HEK293 (cell line): ENCODE results near the gene IQCE.

ENCODE experiments used
- CTCF ChIA-PET: fragments of 350-600 bp; formaldehyde crosslinking; extraction: SDS; loops from one replicate; lab custom pipeline; 2021; ENCODE audit warnings: antibody characterized with exemption; lab: Yijun Ruan, JAX
- POLR2A ChIA-PET: fragments of 300-600 bp; formaldehyde crosslinking; extraction: SDS; loops from one replicate; lab custom pipeline; 2020; ENCODE audit warnings: antibody characterized with exemption, inconsistent platforms; lab: Yijun Ruan, JAX
- H3K27ac ChIP-seq: fragments of 200-500 bp; sonication (Bioruptor generic); 2 replicates; pipeline ENCODE4 v1.5.1; 2014; ENCODE audit warnings: low read depth, low read length, control low read depth, inconsistent platforms; ENCODE audit errors: extremely low read depth
- H3K36me3 ChIP-seq, 2 experiments: fragments of 200-500 bp in 1 of 2; sonication (Bioruptor generic) in 1 of 2; 1 replicate in 1 of 2; 2 replicates in 1 of 2; pipeline ENCODE4 v1.5.1; 2014 to 2017; ENCODE audit warnings: inconsistent platforms in 2 of 2, low read length in 2 of 2; ENCODE audit not compliant: control insufficient read depth in 2 of 2, insufficient read depth in 1 of 2
- H3K4me1 ChIP-seq: fragments of 200-500 bp; sonication (Bioruptor generic); 2 replicates; pipeline ENCODE4 v1.5.1; 2014; ENCODE audit warnings: mild to moderate bottlenecking, low read length, inconsistent platforms; ENCODE audit not compliant: control insufficient read depth, insufficient read depth
- H3K4me3 ChIP-seq: 2 replicates; pipeline ENCODE4 v1.5.1; 2011; ENCODE audit warnings: low read depth, mild to moderate bottlenecking, control low read depth, low read length, moderate library complexity
- H3K9me3 ChIP-seq: fragments of 200-500 bp; sonication (Bioruptor generic); 2 replicates; pipeline ENCODE4 v1.5.1; 2014; ENCODE audit warnings: low read depth, low read length, inconsistent platforms; ENCODE audit not compliant: control insufficient read depth, insufficient read depth
- GLI2 ChIP-seq: fragments of 450-650 bp; formaldehyde crosslinking; IDR thresholded peaks from 2 replicates; pipeline ENCODE4; 2017; ENCODE audit warnings: missing biosample characterization, missing genetic modification characterization, low read depth, borderline replicate concordance
- KLF1 ChIP-seq: fragments of 450-650 bp; formaldehyde crosslinking; IDR thresholded peaks from 2 replicates; pipeline ENCODE4 v1.5.1; 2016; ENCODE audit warnings: missing biosample characterization, missing genetic modification characterization
- KLF16 ChIP-seq: fragments of 450-650 bp; formaldehyde crosslinking; IDR thresholded peaks from 2 replicates; pipeline ENCODE4 v1.5.1; 2017; ENCODE audit warnings: missing biosample characterization, missing genetic modification characterization
- KLF7 ChIP-seq: fragments of 450-650 bp; formaldehyde crosslinking; IDR thresholded peaks from 2 replicates; pipeline ENCODE4 v1.5.1; 2016; ENCODE audit warnings: missing biosample characterization, missing genetic modification characterization, borderline replicate concordance
- ZBTB11 ChIP-seq: fragments of 450-650 bp; formaldehyde crosslinking; conservative IDR thresholded peaks from 2 replicates; pipeline ENCODE4 v1.5.1; 2016; ENCODE audit warnings: low read depth, missing biosample characterization, missing genetic modification characterization
- ZFHX2 ChIP-seq: fragments of 450-650 bp; formaldehyde crosslinking; conservative IDR thresholded peaks from 2 replicates; pipeline ENCODE4 v1.5.1; 2016; ENCODE audit warnings: missing biosample characterization, missing genetic modification characterization
- ZNF121 ChIP-seq: fragments of 450-650 bp; formaldehyde crosslinking; IDR thresholded peaks from 2 replicates; pipeline ENCODE4 v1.5.1; 2016; ENCODE audit warnings: missing biosample characterization, missing genetic modification characterization
- ZNF133 ChIP-seq: fragments of 450-650 bp; formaldehyde crosslinking; IDR thresholded peaks from 2 replicates; pipeline ENCODE4 v1.5.1; 2016; ENCODE audit warnings: missing biosample characterization, missing genetic modification characterization
- ZNF221 ChIP-seq: fragments of 450-650 bp; formaldehyde crosslinking; IDR thresholded peaks from 2 replicates; pipeline ENCODE4 v1.5.1; 2017; ENCODE audit warnings: missing biosample characterization, missing genetic modification characterization, borderline replicate concordance
- ZNF292 ChIP-seq: fragments of 450-650 bp; formaldehyde crosslinking; IDR thresholded peaks from 2 replicates; pipeline ENCODE4 v1.5.1; 2016; ENCODE audit warnings: low read depth, missing biosample characterization, missing genetic modification characterization, borderline replicate concordance
- ZNF335 ChIP-seq: fragments of 450-650 bp; formaldehyde crosslinking; conservative IDR thresholded peaks from 2 replicates; pipeline ENCODE4 v1.5.1; 2016; ENCODE audit warnings: missing biosample characterization, missing genetic modification characterization
- ZNF354C ChIP-seq: fragments of 450-650 bp; formaldehyde crosslinking; IDR thresholded peaks from 2 replicates; pipeline ENCODE4 v1.5.1; 2016; ENCODE audit warnings: missing biosample characterization, missing genetic modification characterization, low read depth, borderline replicate concordance
- ZNF529 ChIP-seq: fragments of 450-650 bp; formaldehyde crosslinking; IDR thresholded peaks from 2 replicates; pipeline ENCODE4 v1.5.1; 2017; ENCODE audit warnings: missing genetic modification characterization, missing biosample characterization; ENCODE audit not compliant: insufficient replicate concordance
- ZNF561 ChIP-seq: fragments of 450-650 bp; IDR thresholded peaks from 2 replicates; pipeline ENCODE4 v1.5.1; 2018; ENCODE audit warnings: missing biosample characterization, missing genetic modification characterization, borderline replicate concordance
- ZSCAN30 ChIP-seq: fragments of 450-650 bp; IDR thresholded peaks from 2 replicates; pipeline ENCODE4 v1.5.1; 2018; ENCODE audit warnings: missing biosample characterization, mild to moderate bottlenecking, missing genetic modification characterization, moderate library complexity
- TF ChIP-seq, protein P1 (sequence below): fragments of 450-650 bp; formaldehyde crosslinking; IDR thresholded peaks from 2 replicates; pipeline ENCODE4 v1.5.1; 2016; ENCODE audit warnings: missing biosample characterization, missing genetic modification characterization, borderline replicate concordance

IQCE gene

GRCh38 chr7:2569421-2569820, 10.6 kb downstream of the IQCE start:
- no peaks in the 10 kb centered on the region for H3K9me3 ChIP-seq
- H3K27ac ChIP-seq, result no peak overlapping the region
- ChIA-PET CTCF (no interaction called here), POLR2A (no interaction called here)
- no peak for TF ChIP-seq KLF7
- no peak for TF ChIP-seq ZSCAN30 (tag by site-specific recombination)
- TF ChIP-seq, protein P1, sequence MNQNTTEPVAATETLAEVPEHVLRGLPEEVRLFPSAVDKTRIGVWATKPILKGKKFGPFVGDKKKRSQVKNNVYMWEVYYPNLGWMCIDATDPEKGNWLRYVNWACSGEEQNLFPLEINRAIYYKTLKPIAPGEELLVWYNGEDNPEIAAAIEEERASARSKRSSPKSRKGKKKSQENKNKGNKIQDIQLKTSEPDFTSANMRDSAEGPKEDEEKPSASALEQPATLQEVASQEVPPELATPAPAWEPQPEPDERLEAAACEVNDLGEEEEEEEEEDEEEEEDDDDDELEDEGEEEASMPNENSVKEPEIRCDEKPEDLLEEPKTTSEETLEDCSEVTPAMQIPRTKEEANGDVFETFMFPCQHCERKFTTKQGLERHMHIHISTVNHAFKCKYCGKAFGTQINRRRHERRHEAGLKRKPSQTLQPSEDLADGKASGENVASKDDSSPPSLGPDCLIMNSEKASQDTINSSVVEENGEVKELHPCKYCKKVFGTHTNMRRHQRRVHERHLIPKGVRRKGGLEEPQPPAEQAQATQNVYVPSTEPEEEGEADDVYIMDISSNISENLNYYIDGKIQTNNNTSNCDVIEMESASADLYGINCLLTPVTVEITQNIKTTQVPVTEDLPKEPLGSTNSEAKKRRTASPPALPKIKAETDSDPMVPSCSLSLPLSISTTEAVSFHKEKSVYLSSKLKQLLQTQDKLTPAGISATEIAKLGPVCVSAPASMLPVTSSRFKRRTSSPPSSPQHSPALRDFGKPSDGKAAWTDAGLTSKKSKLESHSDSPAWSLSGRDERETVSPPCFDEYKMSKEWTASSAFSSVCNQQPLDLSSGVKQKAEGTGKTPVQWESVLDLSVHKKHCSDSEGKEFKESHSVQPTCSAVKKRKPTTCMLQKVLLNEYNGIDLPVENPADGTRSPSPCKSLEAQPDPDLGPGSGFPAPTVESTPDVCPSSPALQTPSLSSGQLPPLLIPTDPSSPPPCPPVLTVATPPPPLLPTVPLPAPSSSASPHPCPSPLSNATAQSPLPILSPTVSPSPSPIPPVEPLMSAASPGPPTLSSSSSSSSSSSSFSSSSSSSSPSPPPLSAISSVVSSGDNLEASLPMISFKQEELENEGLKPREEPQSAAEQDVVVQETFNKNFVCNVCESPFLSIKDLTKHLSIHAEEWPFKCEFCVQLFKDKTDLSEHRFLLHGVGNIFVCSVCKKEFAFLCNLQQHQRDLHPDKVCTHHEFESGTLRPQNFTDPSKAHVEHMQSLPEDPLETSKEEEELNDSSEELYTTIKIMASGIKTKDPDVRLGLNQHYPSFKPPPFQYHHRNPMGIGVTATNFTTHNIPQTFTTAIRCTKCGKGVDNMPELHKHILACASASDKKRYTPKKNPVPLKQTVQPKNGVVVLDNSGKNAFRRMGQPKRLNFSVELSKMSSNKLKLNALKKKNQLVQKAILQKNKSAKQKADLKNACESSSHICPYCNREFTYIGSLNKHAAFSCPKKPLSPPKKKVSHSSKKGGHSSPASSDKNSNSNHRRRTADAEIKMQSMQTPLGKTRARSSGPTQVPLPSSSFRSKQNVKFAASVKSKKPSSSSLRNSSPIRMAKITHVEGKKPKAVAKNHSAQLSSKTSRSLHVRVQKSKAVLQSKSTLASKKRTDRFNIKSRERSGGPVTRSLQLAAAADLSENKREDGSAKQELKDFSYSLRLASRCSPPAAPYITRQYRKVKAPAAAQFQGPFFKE (tag by site-specific recombination), result no peak
- no peak for TF ChIP-seq KLF16 (tag by site-specific recombination)
- TF ChIP-seq ZNF292 (tag by site-specific recombination), result no peak
- no peak for TF ChIP-seq ZFHX2 (tag by site-specific recombination)
- no peaks in the 10 kb centered on the region for H3K4me1 ChIP-seq
- H3K4me3 ChIP-seq, result no peak overlapping the region
- peaks cover 0 to 32% of the 10 kb centered on the region in 2 experiments; a peak in 2 of 3 replicates for H3K36me3 ChIP-seq

DNA sequence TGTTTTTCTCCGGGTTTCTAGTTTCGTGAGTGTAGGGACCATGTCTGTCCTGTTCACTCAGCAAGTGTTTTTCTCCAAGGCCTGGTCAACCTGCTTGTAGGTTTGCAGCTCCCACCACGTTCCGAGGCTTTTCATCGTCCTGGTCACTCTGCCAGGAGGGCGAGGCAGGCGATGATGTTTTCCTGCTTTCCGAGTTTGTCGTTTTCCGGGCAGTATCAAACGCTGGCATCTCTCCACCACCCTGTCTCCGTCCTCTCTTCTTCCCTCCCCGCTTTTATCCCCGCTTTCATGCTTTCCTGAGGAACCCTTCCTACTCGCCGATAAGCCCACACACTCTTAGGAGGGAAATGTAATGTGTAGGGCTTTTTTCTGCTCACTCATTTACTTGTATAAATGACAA, 11.2 kb downstream of the IQCE start:
- ChIA-PET POLR2A (no interaction called here), CTCF (no interaction called here)
- Histone ChIP-seq H3K9me3 (no peaks in the 10 kb centered on the region), H3K27ac (no peak overlapping the region), H3K4me3 (no peak overlapping the region), H3K4me1 (no peaks in the 10 kb centered on the region), H3K36me3 (peaks cover 0 to 31% of the 10 kb centered on the region in 2 experiments; a peak in 2 of 3 replicates)
- TF ChIP-seq ZBTB11, result no peak
- no peak for TF ChIP-seq ZNF354C (tag by site-specific recombination)
- TF ChIP-seq ZNF121 (tag by site-specific recombination), result no peak
- TF ChIP-seq GLI2 (tag by site-specific recombination), result no peak
- TF ChIP-seq ZNF133 (tag by site-specific recombination), result no peak
- TF ChIP-seq ZNF335, result no peak
- TF ChIP-seq ZNF529 (tag by site-specific recombination), result no peak
- TF ChIP-seq KLF1 (tag by site-specific recombination), result no peak
- TF ChIP-seq ZNF561 (tag by site-specific recombination), result no peak
- TF ChIP-seq ZNF221 (tag by site-specific recombination), result no peak
